IMR-90 (cell line): ENCODE data around the gene BRIP1. TPM values are rescaled to one million over a fixed set of nuclear protein-coding genes. Genes with fewer than 3 reads are reported as not detected.

Experiments used
- ATAC-seq: fragments of 200-7000 bp; cut with Tn5 transposase; 2 replicates; pipeline ENCODE4 v1.9.1; 2020; ENCODE audit warnings: low read depth, mild to moderate bottlenecking, moderate library complexity
- BruUV-seq: library from RNA; stranded (reverse); fragments of 400-500 nt; replicated peaks from 2 replicates; lab custom pipeline; 2021; lab: Mats Ljungman, UMichigan
- CTCF ChIA-PET: fragments of 300-600 bp; formaldehyde crosslinking; extraction: SDS; loops from one replicate; lab custom pipeline; 2021; ENCODE audit warnings: antibody characterized with exemption; lab: Yijun Ruan, JAX
- POLR2A ChIA-PET: fragments of 300-600 bp; sonication (Branson Sonifier 250); formaldehyde crosslinking; loops from one replicate; lab custom pipeline; 2022; ENCODE audit warnings: antibody characterized with exemption; ENCODE audit not compliant: unreplicated experiment; lab: Charles Lee
- DNase-seq: peaks from one replicate; pipeline ENCODE4 v3.0.0; 2013
- H2AFZ ChIP-seq: replicated peaks from 2 replicates; pipeline ENCODE3; 2013; ENCODE audit warnings: low read length, mild to moderate bottlenecking; ENCODE audit not compliant: poor library complexity
- H2AK5ac ChIP-seq: 2 replicates; pipeline ENCODE4 v1.6.1; 2013; ENCODE audit warnings: low read depth, low read length, inconsistent platforms
- H2AK9ac ChIP-seq: replicated peaks from 2 replicates; pipeline ENCODE3; 2013; ENCODE audit warnings: mild to moderate bottlenecking, low read depth, low read length, moderate library complexity; ENCODE audit not compliant: poor library complexity
- H2BK120ac ChIP-seq: 2 replicates; pipeline ENCODE4 v1.6.1; 2013; ENCODE audit warnings: low read depth, low read length, inconsistent platforms
- H2BK15ac ChIP-seq: 3 replicates; pipeline ENCODE4 v1.6.1; 2013; ENCODE audit warnings: low read depth, low read length, inconsistent platforms
- H2BK20ac ChIP-seq: 2 replicates; pipeline ENCODE4 v1.6.1; 2013; ENCODE audit warnings: low read depth, mild to moderate bottlenecking, inconsistent platforms, low read length, moderate library complexity
- H2BK5ac ChIP-seq: 2 replicates; pipeline ENCODE4 v1.6.1; 2013; ENCODE audit warnings: mild to moderate bottlenecking, low read depth, low read length, inconsistent platforms; ENCODE audit not compliant: poor library complexity, severe bottlenecking
- H3K14ac ChIP-seq: replicated peaks from 2 replicates; pipeline ENCODE4 v1.6.1; 2013; ENCODE audit warnings: low read depth, low read length, inconsistent platforms
- H3K18ac ChIP-seq: 2 replicates; pipeline ENCODE4 v1.6.1; 2013; ENCODE audit warnings: low read depth, low read length, control low read depth
- H3K23ac ChIP-seq: 2 replicates; pipeline ENCODE4 v1.6.1; 2013; ENCODE audit warnings: low read depth, low read length, inconsistent platforms
- H3K27ac ChIP-seq: 2 replicates; pipeline ENCODE4 v1.5.1; 2013; ENCODE audit warnings: mild to moderate bottlenecking, control low read depth, low read length; ENCODE audit not compliant: insufficient read depth
- H3K27me3 ChIP-seq: 2 replicates; pipeline ENCODE4 v1.6.1; 2013; ENCODE audit warnings: low read length; ENCODE audit not compliant: control insufficient read depth, insufficient read depth
- H3K36me3 ChIP-seq: 2 replicates; pipeline ENCODE4 v1.6.1; 2013; ENCODE audit warnings: low read length, mixed read lengths; ENCODE audit not compliant: control insufficient read depth, insufficient read depth
- H3K4ac ChIP-seq: 2 replicates; pipeline ENCODE4 v1.6.1; 2013; ENCODE audit warnings: low read depth, low read length, inconsistent platforms
- H3K4me1 ChIP-seq: 2 replicates; pipeline ENCODE4 v1.6.1; 2013; ENCODE audit warnings: low read length, mixed read lengths; ENCODE audit not compliant: control insufficient read depth, insufficient read depth
- H3K4me2 ChIP-seq: 2 replicates; pipeline ENCODE4 v1.6.1; 2013; ENCODE audit warnings: low read depth, mild to moderate bottlenecking, control low read depth, low read length, moderate library complexity
- H3K4me3 ChIP-seq: 2 replicates; pipeline ENCODE4 v1.5.1; 2013; ENCODE audit warnings: low read depth, mild to moderate bottlenecking, control low read depth, low read length, moderate library complexity; ENCODE audit not compliant: insufficient read depth
- H3K56ac ChIP-seq: 2 replicates; pipeline ENCODE4 v1.6.1; 2013; ENCODE audit warnings: low read length, inconsistent platforms; ENCODE audit not compliant: insufficient read depth; ENCODE audit errors: extremely low read depth
- H3K79me1 ChIP-seq, 2 experiments: 2 replicates each; pipeline ENCODE4 v1.6.1; 2013; ENCODE audit warnings: low read length in 2 of 2, inconsistent platforms in 1 of 2, low read depth in 1 of 2
- H3K9ac ChIP-seq: 2 replicates; pipeline ENCODE4 v1.6.1; 2013; ENCODE audit warnings: low read depth, low read length, control low read depth
- H3K9me1 ChIP-seq: 2 replicates; pipeline ENCODE4 v1.6.1; 2013; ENCODE audit warnings: low read length, inconsistent platforms; ENCODE audit not compliant: insufficient read depth
- H3K9me3 ChIP-seq: 2 replicates; pipeline ENCODE4 v1.6.1; 2013; ENCODE audit warnings: low read length; ENCODE audit not compliant: control insufficient read depth, insufficient read depth
- H4K20me1 ChIP-seq: 2 replicates; pipeline ENCODE4 v1.6.1; 2013; ENCODE audit warnings: low read length, inconsistent platforms; ENCODE audit not compliant: insufficient read depth
- H4K5ac ChIP-seq: 2 replicates; pipeline ENCODE4 v1.6.1; 2013; ENCODE audit warnings: mild to moderate bottlenecking, low read depth, low read length, control low read depth
- H4K8ac ChIP-seq, 2 experiments: 2 replicates each; pipeline ENCODE4 v1.6.1; 2013; ENCODE audit warnings: low read depth in 2 of 2, low read length in 2 of 2, control low read depth in 1 of 2, inconsistent platforms in 1 of 2
- H4K91ac ChIP-seq: 2 replicates; pipeline ENCODE4 v1.6.1; 2013; ENCODE audit warnings: low read depth, low read length, inconsistent platforms; ENCODE audit not compliant: insufficient read depth
- CEBPB ChIP-seq: IDR thresholded peaks from 2 replicates; pipeline ENCODE4 v1.6.1; 2012; ENCODE audit warnings: low read depth, low read length, improper control_type of control experiment
- CHD1 ChIP-seq: IDR thresholded peaks from 2 replicates; pipeline ENCODE4 v1.6.1; 2012; ENCODE audit warnings: low read depth, low read length, improper control_type of control experiment
- FOS ChIP-seq: fragments of 150-350 bp; IDR thresholded peaks from 2 replicates; pipeline ENCODE4 v1.6.1; 2016; ENCODE audit warnings: low read depth, low read length
- MAZ ChIP-seq: IDR thresholded peaks from 2 replicates; pipeline ENCODE4 v1.6.1; 2012; ENCODE audit warnings: low read depth, mild to moderate bottlenecking, low read length, improper control_type of control experiment, moderate library complexity, borderline replicate concordance
- RCOR1 ChIP-seq: IDR thresholded peaks from 2 replicates; pipeline ENCODE4 v1.6.1; 2012; ENCODE audit warnings: mild to moderate bottlenecking, low read length, improper control_type of control experiment; ENCODE audit not compliant: insufficient replicate concordance
- WGBS, 2 experiments: methylation state at CpG; one replicate each; pipeline versions ENCODE4 v1.1.5 to v1.1.7; 2013; ENCODE audit warnings: missing lambda C conversion rate in 2 of 2; ENCODE audit not compliant: insufficient read length in 1 of 2; ENCODE audit errors: extremely low coverage in 2 of 2; 5-methylcytosine and 5-hydroxymethylcytosine counted together
- dilution Hi-C: fragments of 300-500 bp; cut with HindIII; formaldehyde crosslinking; loops from one replicate; pipeline ENCODE4 v1.14.3; 2018; ENCODE audit warnings: low sequenced_read_pairs; ENCODE audit not compliant: unreplicated experiment
- in situ Hi-C: fragments of 300-500 bp; cut with MboI; formaldehyde crosslinking; loops from 3 replicates; pipeline ENCODE4 v1.14.3; 2019; ENCODE audit warnings: low sequenced_read_pairs, inconsistent platforms, mixed read lengths
- intact Hi-C: fragments of 100-400 bp; cut with micrococcal nuclease; formaldehyde crosslinking; loops from 2 replicates; pipeline ENCODE4 v1.10.0; 2022
- polyA plus RNA-seq, 3 experiments: library from polyadenylated mRNA; depleted of rRNA; stranded (reverse); fragments of >200 nt; gene quantifications; 2 replicates each; pipeline ENCODE4 v1.2.3, GENCODE V29; 2012; ENCODE audit warnings: low replicate concordance in 1 of 3
- total RNA-seq: library from RNA; depleted of rRNA; stranded (reverse); fragments of >200 nt; gene quantifications from 2 replicates; pipeline ENCODE4 v1.2.3, GENCODE V29; 2012

BRIP1 gene
- total and polyA plus RNA-seq, 2 of the 4 experiments (the other 2 are of a cell fraction) = 6.1 to 19.7 TPM

DNA sequence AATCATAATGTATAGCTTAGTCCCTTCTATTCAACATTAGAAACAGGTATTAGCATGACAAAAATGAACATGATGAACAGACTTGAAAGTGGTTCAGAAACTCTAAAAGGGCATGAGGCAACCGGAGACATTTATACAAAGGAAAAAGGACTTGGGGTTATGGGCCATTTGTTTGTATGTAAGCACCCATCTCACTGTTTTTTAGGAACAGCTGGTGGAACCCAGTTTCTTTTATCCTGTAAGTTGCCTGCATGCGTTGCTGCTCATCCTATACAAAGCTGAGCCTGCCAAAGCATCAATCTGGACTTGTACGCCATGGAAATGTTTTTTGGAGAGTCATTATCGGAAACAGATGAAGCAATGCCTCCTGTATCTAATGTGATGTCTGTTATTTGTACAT lies 200.0 kb downstream of the BRIP1 start:
- intact Hi-C loops (no loop called here), dilution Hi-C loops (no loop called here)

More for the DNA sequence above, 200.0 kb downstream of the BRIP1 start:
- no CpG with 5 or more reads among the region's 4 CpGs for WGBS, 2 experiments
- POLR2A ChIA-PET = no interaction called here
- Histone ChIP-seq H3K56ac (no peak overlapping the region), H2BK15ac (no peak overlapping the region), H3K9ac (no peak overlapping the region), H3K4me3 (no peak overlapping the region), H3K36me3 (no peaks in the 10 kb centered on the region), H3K4ac (no peak overlapping the region), H4K8ac (no peak overlapping the region), H3K4me2 (no peak overlapping the region), H2AFZ (no peak overlapping the region), H2BK120ac (no peak overlapping the region), H3K27me3 (no peaks in the 10 kb centered on the region), H3K14ac (no peak overlapping the region), H4K20me1 (no peaks in the 10 kb centered on the region), H2AK9ac (no peak overlapping the region), H3K9me1 (no peaks in the 10 kb centered on the region), H3K23ac (no peak overlapping the region), H4K91ac (no peak overlapping the region), H2AK5ac (no peak overlapping the region), H2BK20ac (no peak overlapping the region), H4K5ac (no peak overlapping the region), H3K4me1 (no peaks in the 10 kb centered on the region), H3K18ac (no peak overlapping the region), H3K79me1 (no peaks in the 10 kb centered on the region), H3K9me3 (no peaks in the 10 kb centered on the region), H2BK5ac (no peak overlapping the region), H3K27ac (no peak overlapping the region)
- CTCF ChIA-PET = no interaction called here
- no TSS peak for BruUV-seq
- ATAC-seq (no peak), DNase-seq (no peak)
- in situ Hi-C loops = no loop called here
- no peak for TF ChIP-seq MAZ
- TF ChIP-seq CHD1 = no peak
- TF ChIP-seq RCOR1 = no peak
- TF ChIP-seq CEBPB = no peak
- no peak for TF ChIP-seq FOS
